B cell (primary cell): ENCODE data around the gene MUC5AC. TPM values are rescaled to one million over a fixed set of nuclear protein-coding genes. Genes with fewer than 3 reads are reported as not detected.

Experiments
- ATAC-seq: fragments of 200-7000 bp; cut with Tn5 transposase; one replicate; pipeline ENCODE4 v1.10.0; 2021; ENCODE audit warnings: low read depth, mild to moderate bottlenecking, moderate number of reproducible peaks, moderate library complexity
- CTCF ChIA-PET: fragments of 350-600 bp; sonication (Branson Sonifier 250); formaldehyde crosslinking; loops from one replicate; lab custom pipeline; 2021; ENCODE audit warnings: antibody characterized with exemption, inconsistent platforms; lab: Charles Lee
- POLR2A ChIA-PET: fragments of 350-600 bp; sonication (Branson Sonifier 250); formaldehyde crosslinking; loops from one replicate; lab custom pipeline; 2021; ENCODE audit warnings: antibody characterized with exemption; lab: Charles Lee
- DNase-seq: peaks from one replicate; pipeline ENCODE4 v3.0.0; 2013
- H2AFZ ChIP-seq: 2 replicates; pipeline ENCODE4 v1.6.1; 2012; ENCODE audit warnings: mild to moderate bottlenecking, low read depth, low read length; ENCODE audit not compliant: insufficient read depth, poor library complexity, severe bottlenecking
- H3K27ac ChIP-seq, 2 donors: 1 replicate in 1 of 2; 2 replicates in 1 of 2; pipeline ENCODE4 v1.5.1; 2012 to 2013; ENCODE audit warnings: low read length in 2 of 2, mild to moderate bottlenecking in 2 of 2, moderate library complexity in 1 of 2
- H3K27me3 ChIP-seq, 4 experiments: fragments of 200-600 bp in 1 of 4; sonication (generic) in 1 of 4; replicated peaks in 1 of 4; 1 replicate in 2 of 4; 2 replicates in 2 of 4; pipeline versions ENCODE4 v1.6.1 to v1.7.0; 2013 to 2016; ENCODE audit warnings: low read length in 3 of 4, mild to moderate bottlenecking in 2 of 4, mixed read lengths in 1 of 4, moderate library complexity in 1 of 4; ENCODE audit not compliant: insufficient read depth in 4 of 4, control insufficient read depth in 3 of 4; ENCODE audit errors: control extremely low read depth in 1 of 4
- H3K36me3 ChIP-seq, 2 experiments: replicated peaks in 1 of 2; 1 replicate in 1 of 2; 2 replicates in 1 of 2; pipeline versions ENCODE4 v1.6.1 to v1.7.1; 2013; ENCODE audit warnings: low read length in 1 of 2; ENCODE audit not compliant: insufficient read depth in 2 of 2, control insufficient read depth in 1 of 2; ENCODE audit errors: control extremely low read depth in 1 of 2, extremely low read depth in 1 of 2
- H3K4me1 ChIP-seq, 2 donors: fragments of 200-600 bp in 1 of 2; sonication (generic) in 1 of 2; 1 replicate in 1 of 2; 2 replicates in 1 of 2; pipeline versions ENCODE4 v1.5.1 to v1.6.1; 2013 to 2017; ENCODE audit warnings: low read length in 2 of 2; ENCODE audit not compliant: control insufficient read depth in 2 of 2, insufficient read depth in 2 of 2
- H3K4me2 ChIP-seq: replicated peaks from 2 replicates; pipeline ENCODE3; 2012; ENCODE audit warnings: mild to moderate bottlenecking, low read depth, low read length; ENCODE audit not compliant: poor library complexity, severe bottlenecking
- H3K4me3 ChIP-seq, 5 experiments: fragments of 200-600 bp in 1 of 5; sonication (generic) in 1 of 5; 1 replicate in 3 of 5; 2 replicates in 2 of 5; pipeline versions ENCODE4 v1.5.1 to v1.7.0; 2011 to 2016; ENCODE audit warnings: low read length in 4 of 5, mild to moderate bottlenecking in 4 of 5, low read depth in 2 of 5, control low read depth in 1 of 5, moderate library complexity in 1 of 5; ENCODE audit not compliant: insufficient read depth in 1 of 5; ENCODE audit errors: control extremely low read depth in 1 of 5, extremely low read depth in 1 of 5
- H3K79me2 ChIP-seq: fragments of 200-600 bp; sonication (generic); one replicate; pipeline ENCODE4 v1.6.0; 2016; ENCODE audit warnings: low read length; ENCODE audit not compliant: control insufficient read depth, insufficient read depth
- H3K9ac ChIP-seq: fragments of 200-600 bp; sonication (generic); 2 replicates; pipeline ENCODE4 v1.6.1; 2017; ENCODE audit warnings: mild to moderate bottlenecking, low read length, moderate library complexity
- H3K9me3 ChIP-seq, 3 donors: one replicate each; pipeline versions ENCODE4 v1.6.1 to v1.7.1; 2013; ENCODE audit warnings: low read length in 2 of 3; ENCODE audit not compliant: control insufficient read depth in 2 of 3, insufficient read depth in 1 of 3; ENCODE audit errors: control extremely low read depth in 1 of 3
- H4K20me1 ChIP-seq: 2 replicates; pipeline ENCODE4 v1.6.0; 2012; ENCODE audit warnings: mild to moderate bottlenecking, low read length; ENCODE audit not compliant: insufficient read depth, control insufficient read depth, poor library complexity, severe bottlenecking
- H3K27ac Mint-ChIP-seq: one replicate; pipeline ENCODE4 v1.8.0; 2021; ENCODE audit warnings: mixed read lengths
- H3K27me3 Mint-ChIP-seq: one replicate; pipeline ENCODE4 v1.8.0; 2021; ENCODE audit warnings: mixed read lengths
- H3K4me1 Mint-ChIP-seq: one replicate; pipeline ENCODE4 v1.8.0; 2021; ENCODE audit warnings: mixed read lengths
- H3K4me3 Mint-ChIP-seq: one replicate; pipeline ENCODE4 v1.8.0; 2021; ENCODE audit warnings: mixed read lengths
- H3K9me3 Mint-ChIP-seq: one replicate; pipeline ENCODE4 v1.8.0; 2022; ENCODE audit warnings: mixed read lengths; ENCODE audit not compliant: insufficient read depth
- EZH2 ChIP-seq: IDR thresholded peaks from 2 replicates; pipeline ENCODE4 v1.6.1; 2012; ENCODE audit warnings: borderline replicate concordance, low read depth, mild to moderate bottlenecking, moderate library complexity, low read length; ENCODE audit not compliant: insufficient read depth, poor library complexity, severe bottlenecking
- WGBS: methylation state at CpG from one replicate; pipeline ENCODE4 v1.1.5; 2013; ENCODE audit warnings: missing lambda C conversion rate; ENCODE audit not compliant: insufficient coverage; 5-methylcytosine and 5-hydroxymethylcytosine counted together
- intact Hi-C: fragments of 100-400 bp; cut with micrococcal nuclease; formaldehyde crosslinking; loops from one replicate; pipeline ENCODE4 v1.10.0; 2022
- polyA plus RNA-seq: library from polyadenylated mRNA; depleted of rRNA; stranded (reverse); fragments of >200 nt; gene quantifications from 2 replicates; pipeline ENCODE4 v1.2.3, GENCODE V29; 2012
- total RNA-seq, 2 donors: library from RNA; stranded (reverse); fragments of 120-200 nt in 1 of 2; gene quantifications; 1 replicate in 1 of 2; 2 replicates in 1 of 2; pipeline versions ENCODE4 v1.2.3 to v1.2.4, GENCODE V29; 2013 to 2022
- TF ChIP-seq, protein P1 (sequence below): fragments of 200-600 bp; IDR thresholded peaks from one replicate; pipeline ENCODE4 v1.8.0; 2022; ENCODE audit warnings: antibody characterized with exemption, mild to moderate bottlenecking

Gene MUC5AC
- total and polyA plus RNA-seq, 2 donors (not counting 1 experiment from before 2014, with no cell fraction given): not detected

DNA sequence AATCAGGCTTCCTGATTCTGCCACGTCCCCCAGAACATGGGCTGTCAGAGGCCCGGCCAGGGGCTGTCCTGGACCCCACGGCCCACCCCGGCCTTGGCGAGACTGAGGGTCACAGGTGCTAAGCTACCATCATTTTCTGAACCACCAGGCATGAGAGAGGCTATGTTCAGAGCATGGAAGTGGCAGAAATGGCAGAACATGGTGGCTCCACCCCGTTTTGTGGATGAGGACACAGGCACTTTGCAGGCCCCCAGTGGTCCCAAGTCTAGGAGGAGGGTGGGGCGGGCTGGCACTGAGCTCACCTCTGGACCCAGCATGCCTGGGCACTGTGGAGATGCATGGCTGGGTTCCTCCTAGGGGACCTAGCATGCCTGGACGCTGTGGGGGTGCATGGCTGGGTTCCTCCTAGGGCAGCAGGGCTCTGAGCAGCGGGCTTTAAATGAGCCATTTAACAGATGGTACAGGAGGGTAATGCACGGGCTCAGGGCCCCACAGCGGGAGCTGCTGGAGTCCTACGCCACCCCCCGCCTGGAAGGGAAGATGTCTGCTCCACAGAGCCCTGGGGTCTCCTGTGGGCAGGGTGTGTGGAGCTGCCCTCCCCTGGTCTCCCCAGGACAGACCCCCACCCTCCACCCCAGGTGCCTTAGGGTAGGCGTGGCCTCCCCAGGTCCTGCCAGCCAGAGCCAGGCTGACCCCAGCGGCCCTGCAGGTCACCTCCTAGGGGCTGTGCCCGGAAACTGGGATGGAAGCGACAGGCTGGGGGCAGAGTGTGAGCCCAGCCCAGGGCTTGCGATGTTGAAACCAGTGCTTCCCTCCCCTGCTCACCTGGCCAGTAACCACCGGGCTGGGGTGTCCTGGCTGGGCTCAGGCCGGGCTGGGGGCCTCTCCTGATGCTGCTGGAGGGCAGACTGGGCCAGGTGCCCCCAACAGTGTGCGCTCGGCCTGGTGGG, 6.1 kb upstream of the MUC5AC start:
- peaks cover 3 to 8% of the 10 kb centered on the region in 2 donors for H3K4me1 ChIP-seq
- CTCF ChIA-PET: no interaction called here
- H3K27me3 Mint-ChIP-seq: no peaks in the 10 kb centered on the region
- H3K4me3 Mint-ChIP-seq: no peak overlapping the region
- no peak overlapping the region for H3K4me3 ChIP-seq
- H3K36me3 ChIP-seq: no peaks in the 10 kb centered on the region
- peaks cover 0 to 8% (median 0%) of the 10 kb centered on the region in 4 experiments for H3K27me3 ChIP-seq
- no peak overlapping the region for H3K27ac Mint-ChIP-seq
- intact Hi-C loops: no loop called here
- no peaks in the 10 kb centered on the region for H3K79me2 ChIP-seq
- 71% methylated on average over 19 of the region's 22 CpGs for WGBS
- no peaks in the 10 kb centered on the region for H3K9me3 Mint-ChIP-seq
- H4K20me1 ChIP-seq: no peaks in the 10 kb centered on the region
- H3K4me2 ChIP-seq: no peak overlapping the region
- H3K9me3 ChIP-seq: peaks cover 0 to 10% (median 0%) of the 10 kb centered on the region in 3 donors
- peaks cover 3% of the 10 kb centered on the region for H3K4me1 Mint-ChIP-seq
- DNase-seq (peak; percentile 5), ATAC-seq (no peak)
- TF ChIP-seq, protein P1, sequence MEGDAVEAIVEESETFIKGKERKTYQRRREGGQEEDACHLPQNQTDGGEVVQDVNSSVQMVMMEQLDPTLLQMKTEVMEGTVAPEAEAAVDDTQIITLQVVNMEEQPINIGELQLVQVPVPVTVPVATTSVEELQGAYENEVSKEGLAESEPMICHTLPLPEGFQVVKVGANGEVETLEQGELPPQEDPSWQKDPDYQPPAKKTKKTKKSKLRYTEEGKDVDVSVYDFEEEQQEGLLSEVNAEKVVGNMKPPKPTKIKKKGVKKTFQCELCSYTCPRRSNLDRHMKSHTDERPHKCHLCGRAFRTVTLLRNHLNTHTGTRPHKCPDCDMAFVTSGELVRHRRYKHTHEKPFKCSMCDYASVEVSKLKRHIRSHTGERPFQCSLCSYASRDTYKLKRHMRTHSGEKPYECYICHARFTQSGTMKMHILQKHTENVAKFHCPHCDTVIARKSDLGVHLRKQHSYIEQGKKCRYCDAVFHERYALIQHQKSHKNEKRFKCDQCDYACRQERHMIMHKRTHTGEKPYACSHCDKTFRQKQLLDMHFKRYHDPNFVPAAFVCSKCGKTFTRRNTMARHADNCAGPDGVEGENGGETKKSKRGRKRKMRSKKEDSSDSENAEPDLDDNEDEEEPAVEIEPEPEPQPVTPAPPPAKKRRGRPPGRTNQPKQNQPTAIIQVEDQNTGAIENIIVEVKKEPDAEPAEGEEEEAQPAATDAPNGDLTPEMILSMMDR: no peak
- no peak for TF ChIP-seq EZH2
- H3K9ac ChIP-seq: no peak overlapping the region
- no peak overlapping the region for H3K27ac ChIP-seq
- H2AFZ ChIP-seq: no peak overlapping the region
- POLR2A ChIA-PET: no interaction called here
